Urinary bladder (tissue), 4 donors: ENCODE results near the gene KCNMA1. TPM values are rescaled to one million over a fixed set of nuclear protein-coding genes. Genes with fewer than 3 reads are reported as not detected.

Source experiments
- DNase-seq: peaks from one replicate; pipeline ENCODE4 v3.0.0-alpha.2; 2015; ENCODE audit errors: extremely low spot score
- H3K27ac ChIP-seq: one replicate; pipeline ENCODE4 v1.5.1; 2013; ENCODE audit warnings: low read depth, mild to moderate bottlenecking, moderate library complexity
- H3K36me3 ChIP-seq: one replicate; pipeline ENCODE4 v1.6.1; 2013; ENCODE audit warnings: mild to moderate bottlenecking, moderate library complexity; ENCODE audit not compliant: insufficient read depth
- H3K4me1 ChIP-seq: one replicate; pipeline ENCODE4 v1.6.1; 2013; ENCODE audit warnings: mild to moderate bottlenecking, moderate library complexity; ENCODE audit not compliant: insufficient read depth
- H3K4me3 ChIP-seq: one replicate; pipeline ENCODE4 v1.5.1; 2013; ENCODE audit warnings: low read depth, low read length
- WGBS: extraction: QIAGEN DNeasy Blood & Tissue Kit; methylation state at CpG from one replicate; pipeline ENCODE4 v1.1.7; 2013; 5-methylcytosine and 5-hydroxymethylcytosine counted together
- polyA plus RNA-seq: library from polyadenylated mRNA; stranded (reverse); fragments of 200-250 nt; gene quantifications from one replicate; pipeline ENCODE4 v1.2.3, GENCODE V29; 2013
- total RNA-seq: library from RNA; depleted of rRNA; stranded (reverse); fragments of >200 nt; gene quantifications from one replicate; pipeline ENCODE4 v1.2.3, GENCODE V29; 2014
- donor health status: healthy with polysubstance abuse.
- donor health status: healthy.

The KCNMA1 gene
- total and polyA plus RNA-seq, 2 donors: 105 to 107 TPM

DNA sequence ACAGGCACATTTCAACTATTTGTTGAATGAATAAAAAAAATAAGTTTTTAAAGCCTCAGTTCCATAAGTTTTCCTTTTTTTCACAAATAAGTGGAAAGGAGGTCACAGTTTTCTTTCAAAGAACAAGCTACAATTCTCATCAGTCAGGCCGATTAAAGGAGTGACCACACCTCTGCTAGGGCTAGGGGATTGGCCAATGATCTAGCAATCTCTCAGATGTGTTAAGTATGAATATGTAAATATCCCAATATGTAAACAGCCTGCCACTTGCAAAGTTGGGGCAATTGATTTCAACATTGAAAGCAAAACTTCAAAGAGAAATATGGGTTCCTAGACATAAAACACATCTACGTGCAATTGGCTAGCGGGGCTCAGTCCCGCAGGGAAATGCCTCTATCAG lies 614.9 kb downstream of the KCNMA1 start:
- H3K4me3 ChIP-seq: no peak overlapping the region
- no peaks in the 10 kb centered on the region for H3K4me1 ChIP-seq
- DNase-seq: no peak
- no peak overlapping the region for H3K27ac ChIP-seq
- H3K36me3 ChIP-seq: no peaks in the 10 kb centered on the region
- WGBS: 93% methylated on average over 4 of the region's 4 CpGs

DNA sequence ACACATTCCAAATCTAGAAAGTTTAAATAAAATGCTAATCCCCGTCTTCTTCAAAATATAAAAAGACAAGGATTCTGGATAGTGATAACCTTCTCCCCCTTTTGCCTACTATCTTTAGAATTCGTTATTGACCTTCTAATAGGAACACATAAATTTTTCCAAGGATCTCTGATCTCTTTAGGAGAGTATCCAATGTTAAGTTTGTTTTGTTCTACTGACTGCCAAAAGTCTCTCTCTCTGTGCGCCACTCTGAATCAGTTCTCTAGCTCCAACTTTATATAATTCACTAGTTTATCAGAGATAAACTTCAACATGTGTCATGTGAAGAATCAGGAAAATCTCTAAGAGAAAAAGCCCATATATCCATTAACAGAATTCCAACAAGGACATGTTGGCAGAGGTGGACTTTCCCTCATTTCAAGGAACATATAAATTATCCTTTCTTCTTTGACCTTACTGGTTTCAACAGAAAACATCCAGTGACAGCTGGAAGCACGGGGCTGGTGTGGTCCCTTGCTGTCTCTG lies 615.6 kb downstream of the KCNMA1 start:
- H3K27ac ChIP-seq: no peak overlapping the region
- H3K4me3 ChIP-seq: no peak overlapping the region
- 28% methylated on average over 4 of the region's 4 CpGs for WGBS
- H3K36me3 ChIP-seq: no peaks in the 10 kb centered on the region
- no peak for DNase-seq
- no peaks in the 10 kb centered on the region for H3K4me1 ChIP-seq

DNA sequence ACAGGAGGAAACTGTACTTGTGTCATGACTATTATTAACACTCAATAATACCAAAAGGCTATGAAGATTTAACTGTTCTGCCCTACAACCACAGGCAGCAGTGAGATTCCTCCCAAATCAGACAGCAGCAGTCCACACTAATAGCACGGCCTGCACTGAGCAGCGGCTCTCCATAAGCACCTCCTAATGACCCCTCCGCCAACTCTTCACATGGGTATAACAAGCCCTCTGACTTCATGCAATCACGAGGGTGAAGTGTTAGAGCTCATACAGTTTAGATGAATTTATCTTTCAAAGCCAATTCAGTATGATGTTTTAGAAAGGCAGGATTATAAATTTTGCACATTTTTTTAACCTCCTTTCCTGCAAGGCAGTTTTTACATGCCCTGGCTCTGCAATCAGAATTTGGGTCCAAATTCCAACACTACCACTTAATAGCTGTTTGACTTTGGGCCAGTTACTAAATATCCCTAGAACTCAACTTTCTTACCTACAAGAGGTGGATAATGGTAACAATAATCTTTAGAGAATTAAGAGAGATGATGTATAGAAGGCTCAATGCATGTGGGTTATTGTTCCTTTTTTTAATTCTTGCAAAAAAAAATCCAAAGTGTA lies 617.1 kb downstream of the KCNMA1 start:
- DNase-seq: no peak
- Histone ChIP-seq H3K27ac (no peak overlapping the region), H3K4me1 (no peaks in the 10 kb centered on the region), H3K4me3 (no peak overlapping the region), H3K36me3 (no peaks in the 10 kb centered on the region)
- WGBS: 87% methylated on average over 4 of the region's 4 CpGs

DNA sequence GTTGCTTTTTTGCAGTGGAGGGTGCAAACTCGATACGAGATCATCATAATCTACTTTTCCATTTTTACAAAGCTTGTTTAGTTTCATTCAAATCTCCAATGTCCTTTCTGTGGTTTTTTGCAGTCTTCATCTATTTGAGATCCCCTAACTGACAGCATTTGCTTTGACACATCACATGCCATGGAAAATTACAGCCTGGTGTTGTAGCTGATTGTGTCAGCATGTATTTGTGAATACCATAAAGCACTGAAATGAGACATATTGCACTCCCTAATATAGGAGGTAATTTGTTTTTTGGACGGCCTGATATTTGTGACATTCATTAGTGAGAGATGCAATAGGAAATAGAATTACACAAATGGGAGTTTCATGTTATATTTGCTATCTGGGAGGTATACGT lies 620.8 kb downstream of the KCNMA1 start:
- no peak for DNase-seq
- no peak overlapping the region for H3K4me3 ChIP-seq
- H3K4me1 ChIP-seq: no peaks in the 10 kb centered on the region

DNA sequence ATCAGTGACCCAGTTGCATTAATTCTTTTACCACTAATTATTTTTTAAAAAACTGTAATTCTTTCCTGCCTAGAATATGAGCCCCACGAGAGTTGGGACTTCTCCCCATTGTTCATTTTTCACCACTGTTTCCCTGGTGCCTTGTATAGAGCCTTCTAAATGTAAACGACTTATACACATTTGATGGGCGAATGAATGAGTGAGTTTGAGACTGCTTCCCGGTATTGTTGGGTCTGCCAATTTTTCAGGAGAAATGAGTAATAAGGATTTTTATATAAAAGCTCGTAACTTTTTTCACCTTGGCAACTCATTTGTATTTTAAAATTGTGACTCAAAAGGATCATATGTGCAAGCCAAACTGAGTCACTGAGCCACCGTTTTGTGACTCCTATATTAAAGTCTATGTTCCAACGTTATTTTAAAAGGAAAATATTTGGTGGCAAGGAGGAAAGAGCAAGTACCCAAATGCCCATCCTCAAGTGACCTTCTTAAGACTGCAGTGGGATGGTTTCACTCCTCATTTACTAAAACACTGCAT lies 621.3 kb downstream of the KCNMA1 start:
- no peak for DNase-seq
- Histone ChIP-seq H3K4me1 (no peaks in the 10 kb centered on the region), H3K4me3 (no peak overlapping the region), H3K36me3 (no peaks in the 10 kb centered on the region), H3K27ac (no peak overlapping the region)
- 78% methylated on average over 7 of the region's 7 CpGs for WGBS

More for the DNA sequence above, 620.8 kb downstream of the KCNMA1 start:
- WGBS: 74% methylated on average over 4 of the region's 4 CpGs
- Histone ChIP-seq H3K27ac (no peak overlapping the region), H3K36me3 (no peaks in the 10 kb centered on the region)

DNA sequence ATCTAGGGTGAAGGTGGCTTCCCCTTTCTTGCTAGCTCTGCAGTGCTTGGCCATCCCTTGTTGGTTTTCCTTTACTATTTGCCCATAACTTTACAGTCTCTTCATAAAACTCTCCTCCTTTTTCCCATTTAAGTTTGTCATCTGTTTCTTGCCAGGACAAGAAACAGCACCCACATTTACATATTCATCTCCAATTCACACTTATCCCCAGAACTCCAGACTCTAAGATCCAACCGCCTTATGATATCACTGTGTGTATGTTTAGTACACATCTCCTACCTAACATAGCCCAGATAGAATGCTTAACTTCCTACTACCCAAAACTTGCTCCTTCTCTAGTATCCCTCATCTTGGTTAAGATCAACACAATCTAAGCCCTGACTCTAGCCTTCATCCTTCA lies 622.2 kb downstream of the KCNMA1 start:
- H3K27ac ChIP-seq: no peak overlapping the region
- H3K4me1 ChIP-seq: no peaks in the 10 kb centered on the region
- no peak for DNase-seq
- no peak overlapping the region for H3K4me3 ChIP-seq
- no peaks in the 10 kb centered on the region for H3K36me3 ChIP-seq
- 98% methylated on average over 1 of the region's 1 CpG for WGBS

DNA sequence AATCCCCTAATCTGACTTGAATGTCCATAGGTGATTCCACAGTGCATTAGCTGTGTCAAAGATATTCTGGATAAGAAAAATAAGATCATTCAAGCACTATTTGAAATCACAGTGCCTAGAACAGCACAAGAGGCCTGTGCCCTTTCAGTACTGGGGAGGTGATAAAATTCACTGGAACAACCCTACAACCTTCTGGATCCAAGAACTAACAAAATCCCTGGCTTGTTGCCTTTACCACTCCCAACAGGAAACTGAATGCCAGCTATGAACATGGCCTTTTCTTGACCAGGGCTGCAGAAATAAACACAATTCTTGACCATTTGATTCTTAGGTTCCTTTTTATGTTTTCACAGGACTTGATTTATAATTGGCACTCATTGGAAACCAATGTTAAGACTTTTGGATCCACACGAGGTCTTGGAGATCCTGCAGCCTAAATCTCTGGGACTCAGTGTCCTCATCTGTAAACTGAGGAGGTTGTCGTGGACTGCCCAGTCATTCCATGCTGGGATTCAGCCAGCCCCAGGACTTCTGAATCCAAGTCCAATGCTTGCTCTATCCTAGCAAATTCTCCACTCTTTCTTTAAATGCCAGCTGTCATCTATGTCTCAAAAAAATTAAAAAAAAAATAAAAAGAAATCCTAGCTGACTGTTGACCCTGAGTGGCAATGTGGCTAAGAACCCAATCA lies 624.7 kb downstream of the KCNMA1 start:
- Histone ChIP-seq H3K4me1 (no peaks in the 10 kb centered on the region), H3K27ac (no peak overlapping the region), H3K4me3 (no peak overlapping the region), H3K36me3 (no peaks in the 10 kb centered on the region)
- DNase-seq: no peak
- WGBS: 53% methylated on average over 2 of the region's 2 CpGs

DNA sequence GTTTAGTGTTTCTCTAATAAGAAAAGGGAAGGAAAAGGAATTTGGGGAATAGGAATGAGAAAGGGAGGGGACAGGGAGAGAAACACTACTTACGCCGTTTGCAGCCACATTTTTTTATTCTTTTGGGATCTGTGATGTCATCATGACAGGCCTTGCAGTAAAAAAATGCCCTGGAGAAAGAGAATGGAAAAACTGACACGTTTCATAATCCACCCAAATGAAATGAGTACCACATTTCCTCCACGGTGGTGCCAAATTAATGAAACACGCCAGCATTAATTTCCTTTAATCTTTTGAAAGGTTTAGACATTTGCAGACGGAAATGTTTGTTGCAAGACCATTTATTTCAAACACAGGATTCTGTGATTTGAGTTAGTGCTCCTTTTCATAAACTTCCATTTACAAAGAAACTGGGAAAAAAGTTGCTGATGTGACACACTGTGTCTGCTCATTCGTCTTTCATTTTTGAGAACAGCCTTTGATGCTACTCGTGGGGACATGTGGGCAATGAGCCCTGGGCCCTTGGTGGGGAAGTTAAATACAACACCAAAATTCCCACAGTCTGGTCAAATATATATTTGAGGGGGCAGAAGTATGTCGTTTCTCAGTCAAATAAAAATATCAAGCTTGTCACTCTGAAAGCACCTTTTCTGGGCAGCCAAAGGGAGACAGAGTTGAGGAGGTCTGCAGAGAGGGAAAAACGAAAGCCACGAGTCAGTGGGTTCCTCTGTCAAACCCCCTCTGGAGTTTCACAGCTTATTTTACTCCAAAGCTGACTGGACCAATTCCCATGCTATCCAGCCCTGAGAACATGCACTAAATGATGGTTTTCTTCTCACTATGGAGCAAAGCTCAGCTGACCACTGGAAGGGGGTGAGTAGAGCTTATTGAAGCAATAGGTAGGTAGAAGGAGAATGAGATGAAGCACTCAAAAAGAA lies 625.5 kb downstream of the KCNMA1 start:
- DNase-seq: no peak
- no peak overlapping the region for H3K27ac ChIP-seq
- 59% methylated on average over 11 of the region's 11 CpGs for WGBS
- H3K4me1 ChIP-seq: no peaks in the 10 kb centered on the region
- H3K4me3 ChIP-seq: no peak overlapping the region
- H3K36me3 ChIP-seq: no peaks in the 10 kb centered on the region

DNA sequence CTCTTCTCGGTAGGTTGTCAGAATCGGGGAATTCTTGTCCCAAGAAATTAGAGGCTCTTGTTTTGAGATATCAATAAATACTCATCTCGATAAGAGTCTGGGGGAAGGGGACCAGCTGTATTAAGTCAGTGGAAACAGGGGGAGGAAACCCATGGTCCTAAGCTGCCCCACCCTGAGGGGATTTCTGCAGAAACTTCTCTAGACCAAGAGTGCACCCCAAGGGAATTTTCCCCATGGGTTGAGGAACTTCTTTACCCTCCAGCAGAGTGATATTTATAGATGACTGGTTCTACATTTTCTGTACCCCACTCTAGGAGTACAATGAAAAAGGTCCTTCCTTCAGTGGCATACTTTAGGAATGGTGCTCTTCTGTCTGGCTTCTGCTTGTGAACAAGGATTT lies 627.2 kb downstream of the KCNMA1 start:
- 77% methylated on average over 3 of the region's 3 CpGs for WGBS
- no peaks in the 10 kb centered on the region for H3K4me1 ChIP-seq

DNA sequence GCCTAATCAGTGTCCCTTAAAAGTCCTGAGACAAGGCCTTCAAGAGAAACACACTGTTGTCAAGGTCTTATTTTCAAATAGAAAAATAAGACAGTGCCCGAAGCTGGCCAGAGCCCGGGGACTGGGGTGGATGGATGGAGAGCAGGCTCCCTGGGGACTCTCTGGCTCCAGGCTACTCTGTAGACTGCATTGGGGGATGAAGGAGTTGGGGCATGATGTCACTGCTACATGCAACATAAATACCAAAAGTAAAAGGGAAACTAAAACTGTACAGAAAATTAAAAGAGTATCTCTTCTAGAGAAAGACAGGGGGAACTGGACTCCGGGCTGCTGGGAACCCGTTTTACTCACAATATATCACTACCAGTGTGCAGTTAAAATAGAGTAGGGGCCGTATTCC lies 629.8 kb downstream of the KCNMA1 start:
- H3K27ac ChIP-seq: no peak overlapping the region
- WGBS: 85% methylated on average over 5 of the region's 5 CpGs
- DNase-seq: no peak
- no peaks in the 10 kb centered on the region for H3K4me1 ChIP-seq
- H3K36me3 ChIP-seq: no peaks in the 10 kb centered on the region
- no peak overlapping the region for H3K4me3 ChIP-seq

More for the DNA sequence above, 627.2 kb downstream of the KCNMA1 start:
- no peak for DNase-seq
- Histone ChIP-seq H3K27ac (no peak overlapping the region), H3K36me3 (no peaks in the 10 kb centered on the region), H3K4me3 (no peak overlapping the region)

DNA sequence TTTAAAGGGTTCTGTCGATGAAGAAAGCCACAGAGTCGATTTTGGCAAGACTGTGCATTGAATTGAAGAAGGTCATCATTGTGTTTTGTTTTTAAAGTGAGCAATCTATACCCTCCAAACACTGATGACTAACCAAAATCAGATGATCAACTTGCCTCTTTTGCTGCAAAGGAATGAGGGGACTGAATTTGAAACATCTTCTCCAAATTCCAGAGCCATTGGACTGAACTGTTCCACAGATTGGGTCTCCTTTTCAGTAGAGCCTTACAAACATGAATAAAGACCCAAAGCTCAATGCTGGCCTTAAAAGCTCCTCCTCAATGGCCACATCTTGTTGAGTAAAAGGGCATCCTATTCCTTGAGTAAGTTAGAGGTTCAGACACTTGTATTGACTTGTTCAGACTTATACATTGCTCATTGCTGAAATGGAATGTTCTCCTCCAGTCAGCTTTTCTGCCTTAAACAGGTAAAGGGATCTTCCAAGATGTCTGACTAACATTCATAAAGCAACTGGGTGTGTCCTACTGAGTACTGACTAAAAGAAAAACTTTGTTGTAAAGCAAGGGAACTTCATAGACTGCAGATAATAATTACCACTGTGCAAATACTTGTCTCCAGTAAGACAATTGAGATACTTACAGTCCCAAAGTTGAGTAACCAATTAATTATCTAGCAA lies 630.6 kb downstream of the KCNMA1 start:
- Histone ChIP-seq H3K4me3 (no peak overlapping the region), H3K4me1 (no peaks in the 10 kb centered on the region), H3K27ac (no peak overlapping the region), H3K36me3 (no peaks in the 10 kb centered on the region)
- no peak for DNase-seq
- WGBS: 92% methylated on average over 2 of the region's 2 CpGs

DNA sequence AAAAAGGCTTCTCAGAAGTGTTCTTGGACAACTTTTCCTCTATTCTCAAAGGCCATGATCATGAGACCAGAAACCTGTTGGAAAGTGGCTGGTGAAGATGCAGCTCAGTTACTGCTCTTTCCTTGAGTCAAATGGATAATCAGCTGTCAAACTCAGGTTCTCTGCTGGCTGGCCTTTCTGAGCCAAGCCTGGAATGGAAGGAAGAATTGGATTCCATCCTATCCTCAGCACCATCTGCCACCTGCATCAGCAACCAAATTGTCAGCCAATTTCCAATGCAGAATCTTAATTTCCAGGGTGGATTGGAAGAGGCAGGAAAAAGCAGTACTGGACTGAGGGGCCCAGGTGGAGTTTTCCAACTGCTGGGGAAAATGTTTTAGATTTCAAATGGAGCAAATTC lies 631.7 kb downstream of the KCNMA1 start:
- Histone ChIP-seq H3K36me3 (no peaks in the 10 kb centered on the region), H3K4me1 (no peaks in the 10 kb centered on the region), H3K4me3 (no peak overlapping the region), H3K27ac (no peak overlapping the region)
- no peak for DNase-seq

DNA sequence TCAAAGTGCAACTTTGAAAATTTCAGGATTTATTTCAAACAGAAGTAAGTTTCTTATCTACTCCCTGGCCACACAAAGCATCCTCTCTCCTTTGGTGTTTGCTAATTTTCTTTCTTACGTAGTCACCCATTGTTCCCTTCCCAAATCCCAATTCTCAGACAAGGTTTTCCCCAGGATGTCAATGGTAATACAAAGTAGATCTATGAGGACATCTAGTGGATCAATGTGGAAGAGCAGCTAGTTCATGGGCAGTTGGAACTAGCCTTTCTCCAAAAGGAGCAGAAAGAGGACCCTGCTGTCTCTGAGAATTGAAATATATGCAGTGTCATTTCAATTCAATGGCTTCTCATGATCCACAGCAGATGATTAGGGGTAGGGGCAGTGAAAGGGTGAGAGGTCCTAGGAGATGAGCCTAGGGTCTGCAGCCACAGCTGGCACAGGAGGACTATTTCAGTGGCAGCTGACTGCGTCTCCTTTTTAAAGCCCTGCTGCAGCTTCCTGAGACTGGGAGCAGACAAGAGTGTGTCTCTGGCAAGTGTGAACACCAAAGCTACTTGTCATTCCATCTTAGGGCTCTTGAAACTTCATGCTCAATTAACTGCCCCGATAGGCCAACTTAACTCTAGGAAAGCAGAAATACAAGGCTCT lies 632.6 kb downstream of the KCNMA1 start:
- Histone ChIP-seq H3K27ac (no peak overlapping the region), H3K4me1 (no peaks in the 10 kb centered on the region), H3K36me3 (no peaks in the 10 kb centered on the region), H3K4me3 (no peak overlapping the region)
- 57% methylated on average over 3 of the region's 3 CpGs for whole genome bisulfite sequencing
- DNase-seq: no peak
